Astrocyte (in vitro differentiated cells and primary cell): ENCODE data around the gene MORN3. TPM values are rescaled to one million over a fixed set of nuclear protein-coding genes. Genes with fewer than 3 reads are reported as not detected.

Source experiments
- DNase-seq: peaks from one replicate; pipeline ENCODE4 v3.0.0-alpha.2; 2010; ENCODE audit warnings: low read depth
- FAIRE-seq: peaks from 2 replicates; lab custom pipeline; 2011; peaks lifted over from hg19 to GRCh38; lab: Jason Lieb, UNC
- H2AFZ ChIP-seq: 2 replicates; pipeline ENCODE4 v1.6.0; 2012; ENCODE audit warnings: low read depth, low read length, inconsistent platforms
- H3K27ac ChIP-seq: 2 replicates; pipeline ENCODE4 v1.5.1; 2011; ENCODE audit warnings: low read depth, low read length, inconsistent platforms
- H3K27me3 ChIP-seq: 2 replicates; pipeline ENCODE4 v1.6.0; 2011; ENCODE audit warnings: low read length, inconsistent platforms; ENCODE audit not compliant: insufficient read depth
- H3K36me3 ChIP-seq: 2 replicates; pipeline ENCODE4 v1.5.1; 2011; ENCODE audit warnings: low read length, inconsistent platforms; ENCODE audit not compliant: insufficient read depth
- H3K4me1 ChIP-seq: 2 replicates; pipeline ENCODE4 v1.5.1; 2011; ENCODE audit warnings: low read length, inconsistent platforms; ENCODE audit not compliant: insufficient read depth
- H3K4me2 ChIP-seq: 2 replicates; pipeline ENCODE4 v1.6.0; 2012; ENCODE audit warnings: low read length, inconsistent platforms
- H3K4me3 ChIP-seq: 2 replicates; pipeline ENCODE4 v1.5.1; 2011; ENCODE audit warnings: low read depth, mild to moderate bottlenecking, low read length, inconsistent platforms; ENCODE audit not compliant: insufficient read depth
- H3K79me2 ChIP-seq: 2 replicates; pipeline ENCODE4 v1.6.0; 2012; ENCODE audit warnings: mild to moderate bottlenecking, low read length, inconsistent platforms; ENCODE audit not compliant: insufficient read depth
- H3K9ac ChIP-seq: 2 replicates; pipeline ENCODE4 v1.6.0; 2012; ENCODE audit warnings: mild to moderate bottlenecking, low read length, inconsistent platforms
- H3K9me3 ChIP-seq: 2 replicates; pipeline ENCODE4 v1.5.1; 2012; ENCODE audit warnings: low read depth, mild to moderate bottlenecking, low read length, inconsistent platforms; ENCODE audit not compliant: insufficient read depth
- H4K20me1 ChIP-seq: 2 replicates; pipeline ENCODE4 v1.6.0; 2012; ENCODE audit warnings: low read length, inconsistent platforms; ENCODE audit not compliant: insufficient read depth
- H3K27ac Mint-ChIP-seq: one replicate; pipeline ENCODE4 v1.8.0; 2021; ENCODE audit warnings: mild to moderate bottlenecking, mixed read lengths; ENCODE audit not compliant: unreplicated experiment
- H3K27me3 Mint-ChIP-seq: one replicate; pipeline ENCODE4 v1.8.0; 2021; ENCODE audit warnings: low read depth, mixed read lengths; ENCODE audit not compliant: unreplicated experiment
- H3K36me3 Mint-ChIP-seq: one replicate; pipeline ENCODE4 v1.8.0; 2021; ENCODE audit warnings: low read depth, mixed read lengths; ENCODE audit not compliant: unreplicated experiment
- H3K4me1 Mint-ChIP-seq: one replicate; pipeline ENCODE4 v1.8.0; 2021; ENCODE audit warnings: low read depth, mixed read lengths; ENCODE audit not compliant: unreplicated experiment
- H3K4me3 Mint-ChIP-seq: one replicate; pipeline ENCODE4 v1.8.0; 2021; ENCODE audit warnings: mild to moderate bottlenecking, moderate library complexity, mixed read lengths; ENCODE audit not compliant: unreplicated experiment
- H3K9me3 Mint-ChIP-seq: one replicate; pipeline ENCODE4 v1.8.0; 2021; ENCODE audit warnings: mild to moderate bottlenecking, mixed read lengths; ENCODE audit not compliant: unreplicated experiment
- EZH2 ChIP-seq: IDR thresholded peaks from 2 replicates; pipeline ENCODE4 v1.6.1; 2012; ENCODE audit warnings: mild to moderate bottlenecking, low read length, inconsistent platforms; ENCODE audit not compliant: insufficient read depth
- total RNA-seq: library from RNA; stranded (reverse); gene quantifications from 2 replicates; pipeline ENCODE4 v1.2.1, GENCODE V29; 2021
- TF ChIP-seq, protein P1 (sequence below): IDR thresholded peaks from 2 replicates; pipeline ENCODE4 v1.5.1; 2011; ENCODE audit warnings: low read depth, mild to moderate bottlenecking, inconsistent platforms, low read length, moderate library complexity; ENCODE audit not compliant: insufficient read depth

The MORN3 gene
- total RNA-seq, 1 donor from 2014 or later: 0.36 TPM

DNA sequence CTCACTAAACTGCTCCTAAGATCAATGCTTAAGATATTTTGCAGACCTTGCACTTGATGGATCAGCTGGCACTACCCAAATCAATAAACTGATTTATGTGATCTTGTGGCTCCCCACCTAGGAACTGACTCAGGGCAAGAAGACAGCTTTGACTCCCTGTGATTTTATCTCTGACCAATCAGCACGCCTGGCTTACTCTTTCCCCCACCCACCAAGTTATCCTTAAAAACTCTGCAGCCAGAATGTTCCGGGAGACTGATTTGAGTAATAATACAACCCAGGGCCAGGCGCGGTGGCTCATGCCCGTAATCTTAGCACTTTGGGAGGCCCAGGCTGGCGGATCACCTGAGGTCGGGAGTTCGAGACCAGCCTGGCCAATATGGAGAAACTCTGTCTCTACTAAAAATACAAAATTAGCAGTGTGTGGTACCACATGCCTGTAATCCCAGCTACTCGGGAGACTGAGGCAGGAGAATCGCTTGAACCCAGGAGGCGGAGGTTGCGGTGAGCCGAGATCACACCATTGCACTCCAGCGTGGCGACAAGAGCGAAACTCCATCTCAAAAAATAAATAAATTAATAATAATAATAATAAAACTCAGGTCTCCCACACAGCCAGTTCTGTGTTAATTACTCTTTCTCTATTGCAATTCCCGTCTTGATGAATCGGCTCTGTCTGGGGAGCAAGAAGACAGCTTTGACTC, 12.0 kb downstream of the MORN3 start:
- Histone ChIP-seq H3K36me3 (no peaks in the 10 kb centered on the region), H3K27ac (no peak overlapping the region), H4K20me1 (no peaks in the 10 kb centered on the region), H3K9me3 (no peaks in the 10 kb centered on the region), H3K4me3 (no peak overlapping the region), H3K9ac (no peak overlapping the region), H3K27me3 (no peaks in the 10 kb centered on the region), H2AFZ (no peak overlapping the region), H3K4me2 (no peak overlapping the region), H3K4me1 (peaks cover 7% of the 10 kb centered on the region), H3K79me2 (no peaks in the 10 kb centered on the region)
- H3K36me3 Mint-ChIP-seq: peaks cover 2% of the 10 kb centered on the region
- H3K27ac Mint-ChIP-seq: no peak overlapping the region
- no peaks in the 10 kb centered on the region for H3K27me3 Mint-ChIP-seq
- H3K4me3 Mint-ChIP-seq: no peak overlapping the region
- DNase-seq (no peak), FAIRE-seq (no peak)
- peaks cover 6% of the 10 kb centered on the region for H3K4me1 Mint-ChIP-seq
- TF ChIP-seq EZH2: no peak
- TF ChIP-seq, protein P1, sequence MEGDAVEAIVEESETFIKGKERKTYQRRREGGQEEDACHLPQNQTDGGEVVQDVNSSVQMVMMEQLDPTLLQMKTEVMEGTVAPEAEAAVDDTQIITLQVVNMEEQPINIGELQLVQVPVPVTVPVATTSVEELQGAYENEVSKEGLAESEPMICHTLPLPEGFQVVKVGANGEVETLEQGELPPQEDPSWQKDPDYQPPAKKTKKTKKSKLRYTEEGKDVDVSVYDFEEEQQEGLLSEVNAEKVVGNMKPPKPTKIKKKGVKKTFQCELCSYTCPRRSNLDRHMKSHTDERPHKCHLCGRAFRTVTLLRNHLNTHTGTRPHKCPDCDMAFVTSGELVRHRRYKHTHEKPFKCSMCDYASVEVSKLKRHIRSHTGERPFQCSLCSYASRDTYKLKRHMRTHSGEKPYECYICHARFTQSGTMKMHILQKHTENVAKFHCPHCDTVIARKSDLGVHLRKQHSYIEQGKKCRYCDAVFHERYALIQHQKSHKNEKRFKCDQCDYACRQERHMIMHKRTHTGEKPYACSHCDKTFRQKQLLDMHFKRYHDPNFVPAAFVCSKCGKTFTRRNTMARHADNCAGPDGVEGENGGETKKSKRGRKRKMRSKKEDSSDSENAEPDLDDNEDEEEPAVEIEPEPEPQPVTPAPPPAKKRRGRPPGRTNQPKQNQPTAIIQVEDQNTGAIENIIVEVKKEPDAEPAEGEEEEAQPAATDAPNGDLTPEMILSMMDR: no peak
- H3K9me3 Mint-ChIP-seq: no peaks in the 10 kb centered on the region

DNA sequence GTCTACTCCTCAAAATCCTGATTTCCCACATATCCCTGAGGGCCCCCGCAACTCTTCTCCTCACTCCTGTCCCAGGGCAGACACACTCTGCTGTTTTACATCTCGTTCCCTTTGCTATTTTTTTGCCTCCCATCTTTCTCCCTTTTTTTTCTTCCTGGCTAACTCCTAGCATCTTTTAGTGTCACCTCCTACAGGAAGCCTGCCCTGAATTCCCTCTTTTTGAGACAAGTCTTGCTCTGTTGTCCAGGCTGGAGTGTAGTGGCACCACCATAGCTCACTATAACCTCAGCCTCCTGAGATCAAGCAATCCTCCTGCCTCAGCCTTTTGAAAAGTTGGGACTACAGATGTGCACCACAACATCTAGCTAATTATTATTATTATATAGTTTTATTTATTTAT, 13.3 kb downstream of the MORN3 start:
- Histone ChIP-seq H3K9ac (no peak overlapping the region), H3K36me3 (no peaks in the 10 kb centered on the region), H2AFZ (no peak overlapping the region), H3K79me2 (no peaks in the 10 kb centered on the region), H3K4me2 (no peak overlapping the region), H4K20me1 (no peaks in the 10 kb centered on the region), H3K4me3 (no peak overlapping the region), H3K9me3 (no peaks in the 10 kb centered on the region), H3K4me1 (peaks cover 7% of the 10 kb centered on the region), H3K27ac (no peak overlapping the region), H3K27me3 (no peaks in the 10 kb centered on the region)
- DNase-seq (no peak), FAIRE-seq (no peak)
- TF ChIP-seq EZH2: no peak
- TF ChIP-seq, protein P1: no peak
- H3K36me3 Mint-ChIP-seq: peaks cover 2% of the 10 kb centered on the region
- H3K9me3 Mint-ChIP-seq: no peaks in the 10 kb centered on the region
- no peak overlapping the region for H3K27ac Mint-ChIP-seq
- no peaks in the 10 kb centered on the region for H3K27me3 Mint-ChIP-seq
- H3K4me1 Mint-ChIP-seq: peaks cover 6% of the 10 kb centered on the region
- H3K4me3 Mint-ChIP-seq: no peak overlapping the region

DNA sequence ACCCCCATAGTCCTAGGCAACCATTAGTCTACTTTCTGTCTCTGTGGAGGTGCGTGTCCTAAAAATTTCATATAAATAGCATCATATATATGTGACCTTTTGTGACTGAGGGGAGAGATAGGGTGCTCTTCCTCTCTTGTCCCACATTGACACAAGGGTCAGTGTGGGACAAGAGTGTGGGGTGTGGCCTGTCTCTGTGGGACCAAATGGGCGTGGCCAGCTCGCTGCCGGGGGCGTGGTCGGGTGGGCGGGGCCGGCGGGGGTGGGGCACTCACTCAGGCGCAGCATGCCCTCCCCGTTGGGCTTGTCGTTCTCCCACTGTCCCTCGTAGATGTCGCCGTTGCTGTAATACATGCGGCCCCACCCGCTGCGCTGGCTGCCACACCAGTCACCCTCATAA, 15.5 kb downstream of the MORN3 start:
- H3K36me3 ChIP-seq: no peaks in the 10 kb centered on the region
- peaks cover 6% of the 10 kb centered on the region for H3K4me1 ChIP-seq
- H3K27me3 Mint-ChIP-seq: no peaks in the 10 kb centered on the region
- no peaks in the 10 kb centered on the region for H3K9me3 ChIP-seq
- H3K36me3 Mint-ChIP-seq: peaks cover 2% of the 10 kb centered on the region
- no peak overlapping the region for H3K4me2 ChIP-seq
- FAIRE-seq: no peak
- H3K4me3 ChIP-seq: no peak overlapping the region
- no peaks in the 10 kb centered on the region for H3K9me3 Mint-ChIP-seq
- no peaks in the 10 kb centered on the region for H3K79me2 ChIP-seq
- no peak for DNase-seq
- no peak overlapping the region for H3K27ac Mint-ChIP-seq
- TF ChIP-seq EZH2: no peak
- TF ChIP-seq, protein P1: no peak
- H3K27ac ChIP-seq: no peak overlapping the region
- no peak overlapping the region for H3K4me3 Mint-ChIP-seq
- no peaks in the 10 kb centered on the region for H3K27me3 ChIP-seq
- no peak overlapping the region for H2AFZ ChIP-seq
- peaks cover 3% of the 10 kb centered on the region for H3K4me1 Mint-ChIP-seq
- H3K9ac ChIP-seq: no peak overlapping the region
- H4K20me1 ChIP-seq: no peaks in the 10 kb centered on the region
